Activated naive CD8-positive, alpha-beta T cell treated with anti-CD3 and anti-CD28 coated beads, Interleukin-2, amount 50 U/mL, for 24 hours (primary cell): Measurements from ENCODE around the gene MNAT1.

Source experiments
- ATAC-seq: fragments of 150-1000 bp; cut with Tn5 transposase; one replicate; pipeline ENCODE4 v1.10.0; 2021
- DNase-seq: peaks from one replicate; pipeline ENCODE4 v3.0.0; 2021
- H3K27ac Mint-ChIP-seq: one replicate; pipeline ENCODE4 v1.8.0; 2021; ENCODE audit warnings: mild to moderate bottlenecking, mixed read lengths
- H3K27me3 Mint-ChIP-seq: one replicate; pipeline ENCODE4 v1.8.0; 2021; ENCODE audit warnings: mixed read lengths
- H3K36me3 Mint-ChIP-seq: one replicate; pipeline ENCODE4 v1.8.0; 2021; ENCODE audit warnings: low read depth, mixed read lengths
- H3K4me1 Mint-ChIP-seq: one replicate; pipeline ENCODE4 v1.8.0; 2021; ENCODE audit warnings: mixed read lengths
- H3K4me3 Mint-ChIP-seq: one replicate; pipeline ENCODE4 v1.8.0; 2021; ENCODE audit warnings: mild to moderate bottlenecking, moderate library complexity, mixed read lengths
- H3K9me3 Mint-ChIP-seq: one replicate; pipeline ENCODE4 v1.8.0; 2021; ENCODE audit warnings: mixed read lengths

Gene MNAT1

GRCh38 chr14:60998617-60999016 lies 264.1 kb downstream of the MNAT1 start:
- ATAC-seq (no peak), DNase-seq (no peak)
- H3K4me3 Mint-ChIP-seq, result no peak overlapping the region
- H3K4me1 Mint-ChIP-seq, result no peaks in the 10 kb centered on the region
- no peaks in the 10 kb centered on the region for H3K9me3 Mint-ChIP-seq
- H3K27me3 Mint-ChIP-seq, result no peaks in the 10 kb centered on the region
- H3K27ac Mint-ChIP-seq, result no peak overlapping the region
- H3K36me3 Mint-ChIP-seq, result peaks cover 12% of the 10 kb centered on the region

GRCh38 chr14:60999536-60999935 lies 265.0 kb downstream of the MNAT1 start:
- H3K27me3 Mint-ChIP-seq, result no peaks in the 10 kb centered on the region
- H3K4me3 Mint-ChIP-seq, result no peak overlapping the region
- H3K27ac Mint-ChIP-seq, result no peak overlapping the region
- ATAC-seq (no peak), DNase-seq (no peak)
- H3K9me3 Mint-ChIP-seq, result peaks cover 3% of the 10 kb centered on the region
- no peaks in the 10 kb centered on the region for H3K4me1 Mint-ChIP-seq
- peaks cover 16% of the 10 kb centered on the region for H3K36me3 Mint-ChIP-seq

GRCh38 chr14:61003571-61003970 lies 269.0 kb downstream of the MNAT1 start:
- Mint-ChIP-seq H3K27me3 (no peaks in the 10 kb centered on the region), H3K4me1 (no peaks in the 10 kb centered on the region), H3K9me3 (peaks cover 3% of the 10 kb centered on the region), H3K4me3 (no peak overlapping the region), H3K36me3 (peaks cover 16% of the 10 kb centered on the region), H3K27ac (no peak overlapping the region)
- ATAC-seq (no peak), DNase-seq (no peak)

- ATAC-seq (no peak), DNase-seq (no peak)
- H3K9me3 Mint-ChIP-seq, result no peaks in the 10 kb centered on the region
- H3K27ac Mint-ChIP-seq, result no peak overlapping the region
- H3K27me3 Mint-ChIP-seq, result no peaks in the 10 kb centered on the region
- H3K4me1 Mint-ChIP-seq, result no peaks in the 10 kb centered on the region
- no peak overlapping the region for H3K4me3 Mint-ChIP-seq
- no peaks in the 10 kb centered on the region for H3K36me3 Mint-ChIP-seq
Observed at GRCh38 chr14:61019537-61019936, 285.0 kb downstream of the MNAT1 start.
